ENCODE data around the gene SLC12A5.

GRCh38 chr20:46023148-46023484 is 5.9 kb upstream of the SLC12A5 start:
- TF ChIP-seq POLR2AphosphoS5 (IDR thresholded peaks at IDR 0.05; ENCODE audit: low read depth, low read length) (no peak), SIN3A (IDR thresholded peaks at IDR 0.05; ENCODE audit: borderline replicate concordance, insufficient read depth, low read length) (no peak), TAF1 (IDR thresholded peaks at IDR 0.05; ENCODE audit: borderline replicate concordance, insufficient read depth, low read length) (no peak), REST (IDR thresholded peaks at IDR 0.05; ENCODE audit: insufficient read depth in 1 of 2, low read depth in 2 of 2, low read length in 2 of 2) (no peak), FOXP2 (optimal IDR thresholded peaks at IDR 0.05; ENCODE audit: borderline replicate concordance, extremely low read depth, extremely low read length, insufficient read depth) (no peak)
